Measurements from ENCODE around the gene ELL.

- TF ChIP-seq CTCF (IDR thresholded peaks at IDR 0.05; ENCODE audit: insufficient read depth, low read length, poor library complexity, severe bottlenecking): no peak
- no peak for TF ChIP-seq EZH2phosphoT487 (conservative IDR thresholded peaks at IDR 0.05; ENCODE audit: low read length)
Measured at GRCh38 chr19:18421371-18421959, 100.4 kb downstream of the ELL start.
